HFFc6 (cell line): Measurements from ENCODE around the gene NQO2. TPM values are rescaled to one million over a fixed set of nuclear protein-coding genes. Genes with fewer than 3 reads are reported as not detected.

ENCODE experiments used
- DNase-seq: peaks from one replicate; pipeline ENCODE4 v3.0.0-alpha.2; 2018
- H3K27ac Mint-ChIP-seq: 2 replicates; pipeline ENCODE4 v1.8.0; 2020; ENCODE audit warnings: mild to moderate bottlenecking, mixed read lengths
- H3K27me3 Mint-ChIP-seq: 2 replicates; pipeline ENCODE4 v1.8.0; 2021; ENCODE audit warnings: mild to moderate bottlenecking, moderate library complexity, mixed read lengths; ENCODE audit not compliant: insufficient read depth
- H3K36me3 Mint-ChIP-seq: 2 replicates; pipeline ENCODE4 v1.8.0; 2021; ENCODE audit warnings: low read depth, mixed read lengths
- H3K4me1 Mint-ChIP-seq: 2 replicates; pipeline ENCODE4 v1.8.0; 2020; ENCODE audit warnings: low read depth, mixed read lengths
- H3K4me3 Mint-ChIP-seq: 2 replicates; pipeline ENCODE4 v1.8.0; 2020; ENCODE audit warnings: mild to moderate bottlenecking, moderate library complexity, mixed read lengths
- H3K9me3 Mint-ChIP-seq: 2 replicates; pipeline ENCODE4 v1.8.0; 2020; ENCODE audit warnings: mild to moderate bottlenecking, mixed read lengths
- long read RNA-seq: library from polyadenylated mRNA; unstranded; transcript quantifications from one replicate; pipeline ENCODE4 v2.0.0, GENCODE V29; 2019
- total RNA-seq, 6 experiments: library from RNA; stranded (reverse); fragmentation: NEBNext Ultra II Directional; extraction: Animal tissue kit (Norgen Biotek cat#: 25700); gene quantifications; 2 replicates in 1 of 6; 3 replicates in 5 of 6; pipeline ENCODE4 v1.2.3, GENCODE V29; 2021
- TF ChIP-seq, protein P1 (sequence below): fragments of 200-600 bp; sonication (generic); IDR thresholded peaks from 2 replicates; pipeline ENCODE4 v1.5.0; 2021; ENCODE audit warnings: antibody characterized with exemption, mild to moderate bottlenecking

The NQO2 gene, protein sequence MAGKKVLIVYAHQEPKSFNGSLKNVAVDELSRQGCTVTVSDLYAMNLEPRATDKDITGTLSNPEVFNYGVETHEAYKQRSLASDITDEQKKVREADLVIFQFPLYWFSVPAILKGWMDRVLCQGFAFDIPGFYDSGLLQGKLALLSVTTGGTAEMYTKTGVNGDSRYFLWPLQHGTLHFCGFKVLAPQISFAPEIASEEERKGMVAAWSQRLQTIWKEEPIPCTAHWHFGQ
- total RNA-seq = 10 to 100 TPM; 28.9 to 48.6 (median 43.6) TPM
- long read RNA-seq, full-length matches to known transcripts = 37 of 51 reads
- long read RNA-seq, partial matches to known transcripts = 1 of 51 reads
- long read RNA-seq, other reads (novel, unspliced or antisense) = 13 of 51 reads

- H3K36me3 Mint-ChIP-seq = peaks cover under 1% of the 10 kb centered on the region; the same call in 1 of the 2 replicates
- no peaks in the 10 kb centered on the region for H3K9me3 Mint-ChIP-seq
- no peaks in the 10 kb centered on the region for H3K27me3 Mint-ChIP-seq
- H3K4me1 Mint-ChIP-seq = peaks cover 35% of the 10 kb centered on the region
- TF ChIP-seq, protein P1, sequence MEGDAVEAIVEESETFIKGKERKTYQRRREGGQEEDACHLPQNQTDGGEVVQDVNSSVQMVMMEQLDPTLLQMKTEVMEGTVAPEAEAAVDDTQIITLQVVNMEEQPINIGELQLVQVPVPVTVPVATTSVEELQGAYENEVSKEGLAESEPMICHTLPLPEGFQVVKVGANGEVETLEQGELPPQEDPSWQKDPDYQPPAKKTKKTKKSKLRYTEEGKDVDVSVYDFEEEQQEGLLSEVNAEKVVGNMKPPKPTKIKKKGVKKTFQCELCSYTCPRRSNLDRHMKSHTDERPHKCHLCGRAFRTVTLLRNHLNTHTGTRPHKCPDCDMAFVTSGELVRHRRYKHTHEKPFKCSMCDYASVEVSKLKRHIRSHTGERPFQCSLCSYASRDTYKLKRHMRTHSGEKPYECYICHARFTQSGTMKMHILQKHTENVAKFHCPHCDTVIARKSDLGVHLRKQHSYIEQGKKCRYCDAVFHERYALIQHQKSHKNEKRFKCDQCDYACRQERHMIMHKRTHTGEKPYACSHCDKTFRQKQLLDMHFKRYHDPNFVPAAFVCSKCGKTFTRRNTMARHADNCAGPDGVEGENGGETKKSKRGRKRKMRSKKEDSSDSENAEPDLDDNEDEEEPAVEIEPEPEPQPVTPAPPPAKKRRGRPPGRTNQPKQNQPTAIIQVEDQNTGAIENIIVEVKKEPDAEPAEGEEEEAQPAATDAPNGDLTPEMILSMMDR = 0 out of 2 replicates have a peak, but pooled peaks have one; percentile 7
- DNase-seq = peak; percentile 73
- peak within 1 kb of the TSS; percentile 89 for H3K4me3 Mint-ChIP-seq
- peak within 1 kb of the TSS; percentile 74 for H3K27ac Mint-ChIP-seq
Measured at GRCh38 chr6:2999618-3000557, at the start of gene NQO2. TSS of gene NQO2 (plus strand) at chr6:2999894. CDS start at chr6:3006553, 6,659 bp downstream.

GRCh38 chr6:2950713-2951112 lies 49.0 kb upstream of the NQO2 start:
- TF ChIP-seq, protein P1 = no peak
- Mint-ChIP-seq H3K27ac (no peak overlapping the region), H3K36me3 (peaks cover 31% of the 10 kb centered on the region), H3K9me3 (no peaks in the 10 kb centered on the region), H3K4me1 (peaks cover 20% of the 10 kb centered on the region), H3K27me3 (no peaks in the 10 kb centered on the region), H3K4me3 (no peak overlapping the region)
- DNase-seq = no peak

DNA sequence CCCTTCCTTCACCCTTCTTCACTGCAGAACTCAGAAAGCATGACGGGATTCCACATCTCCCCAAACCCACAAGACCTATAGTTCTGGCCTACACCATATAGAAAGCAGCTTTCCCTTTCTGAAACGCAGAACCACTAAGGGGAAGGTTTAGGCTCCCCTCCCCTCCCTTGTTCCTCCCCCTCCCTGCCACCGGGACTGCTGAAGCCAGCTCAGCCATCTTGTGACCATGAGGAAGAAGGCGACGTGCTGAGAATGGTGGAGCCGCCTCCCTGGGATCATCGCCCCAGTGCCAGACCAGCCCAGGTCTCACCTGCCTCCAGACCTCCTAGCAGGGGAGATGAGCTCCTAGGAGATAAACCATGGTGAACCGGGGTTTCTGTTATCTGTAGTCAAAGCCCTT lies 48.0 kb upstream of the NQO2 start:
- H3K27me3 Mint-ChIP-seq = no peaks in the 10 kb centered on the region
- H3K36me3 Mint-ChIP-seq = peaks cover 31% of the 10 kb centered on the region
- H3K4me1 Mint-ChIP-seq = peaks cover 21% of the 10 kb centered on the region
- no peak for DNase-seq
- H3K27ac Mint-ChIP-seq = peak overlapping the region; percentile 49; the same call in 1 of the 2 replicates
- H3K4me3 Mint-ChIP-seq = no peak overlapping the region
- H3K9me3 Mint-ChIP-seq = no peaks in the 10 kb centered on the region
- TF ChIP-seq, protein P1 = no peak

DNA sequence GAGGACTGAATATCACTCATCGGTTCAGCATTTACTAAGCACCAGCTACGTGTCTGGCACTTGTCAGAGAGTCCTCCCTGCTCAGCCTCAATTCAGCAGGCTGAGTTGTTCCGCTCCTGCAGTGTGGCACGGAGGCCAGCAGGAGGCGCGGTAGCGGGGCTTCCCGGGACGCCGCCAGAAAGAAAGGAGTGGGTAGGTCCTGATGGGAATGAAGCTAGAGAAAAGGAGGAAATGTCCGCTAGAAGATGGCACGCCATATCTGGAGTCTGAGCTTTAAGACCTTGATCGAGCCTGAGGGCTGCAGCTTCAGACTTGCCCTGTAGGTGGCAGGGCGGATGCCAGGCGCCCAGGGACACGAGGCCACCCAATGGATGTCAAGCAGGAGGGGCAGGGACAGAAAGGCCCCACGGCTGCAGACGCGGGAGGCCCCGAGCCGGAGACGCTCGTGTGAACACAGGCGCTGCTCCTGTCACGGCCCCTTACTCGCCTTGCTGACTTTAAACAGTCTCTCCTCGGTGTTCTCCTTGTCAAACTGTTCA lies 47.1 kb upstream of the NQO2 start:
- H3K36me3 Mint-ChIP-seq = peaks cover 25% of the 10 kb centered on the region

DNA sequence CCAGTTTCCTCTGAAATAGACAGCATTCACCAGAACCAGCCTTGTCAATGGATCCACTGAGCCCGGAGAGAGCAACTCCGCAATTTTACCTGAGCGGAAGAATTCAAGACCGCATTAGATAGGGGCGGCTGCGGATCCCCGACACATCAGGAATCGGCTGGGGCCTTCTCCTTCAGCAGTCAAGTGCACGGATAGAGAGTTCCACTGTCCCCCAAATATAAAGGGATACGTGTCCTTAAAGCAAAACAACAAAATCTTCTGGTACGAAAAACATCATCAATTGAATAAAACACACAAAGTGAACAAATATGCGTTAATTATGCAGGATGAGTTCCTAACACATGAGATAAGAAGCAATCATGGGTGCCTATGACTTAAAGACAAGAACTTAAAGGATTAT lies 46.6 kb upstream of the NQO2 start:
- peaks cover 20% of the 10 kb centered on the region for H3K36me3 Mint-ChIP-seq
- peak overlapping the region; percentile 73 for H3K27ac Mint-ChIP-seq
- H3K4me1 Mint-ChIP-seq = peaks cover 34% of the 10 kb centered on the region
- no peaks in the 10 kb centered on the region for H3K9me3 Mint-ChIP-seq
- H3K27me3 Mint-ChIP-seq = no peaks in the 10 kb centered on the region
- DNase-seq = no peak
- TF ChIP-seq, protein P1 = no peak
- peak overlapping the region; percentile 15; the same call in 1 of the 2 replicates for H3K4me3 Mint-ChIP-seq

More for the DNA sequence above, 47.1 kb upstream of the NQO2 start:
- H3K4me3 Mint-ChIP-seq = peak overlapping the region; percentile 15; the same call in 1 of the 2 replicates
- peaks cover 30% of the 10 kb centered on the region for H3K4me1 Mint-ChIP-seq
- no peaks in the 10 kb centered on the region for H3K27me3 Mint-ChIP-seq
- TF ChIP-seq, protein P1 = peak; percentile 100
- peak overlapping the region; percentile 73 for H3K27ac Mint-ChIP-seq
- DNase-seq = peak; percentile 95
- H3K9me3 Mint-ChIP-seq = no peaks in the 10 kb centered on the region
